Measurements from ENCODE around the gene PPP1CB. TPM values are rescaled to one million over a fixed set of nuclear protein-coding genes. Genes with fewer than 3 reads are reported as not detected.

Gene PPP1CB
- total RNA-seq: 100 to 1,000 TPM in 3 of 4 donors, 10 to 100 TPM in 1; 99.9 to 151 (median 119) TPM

DNA sequence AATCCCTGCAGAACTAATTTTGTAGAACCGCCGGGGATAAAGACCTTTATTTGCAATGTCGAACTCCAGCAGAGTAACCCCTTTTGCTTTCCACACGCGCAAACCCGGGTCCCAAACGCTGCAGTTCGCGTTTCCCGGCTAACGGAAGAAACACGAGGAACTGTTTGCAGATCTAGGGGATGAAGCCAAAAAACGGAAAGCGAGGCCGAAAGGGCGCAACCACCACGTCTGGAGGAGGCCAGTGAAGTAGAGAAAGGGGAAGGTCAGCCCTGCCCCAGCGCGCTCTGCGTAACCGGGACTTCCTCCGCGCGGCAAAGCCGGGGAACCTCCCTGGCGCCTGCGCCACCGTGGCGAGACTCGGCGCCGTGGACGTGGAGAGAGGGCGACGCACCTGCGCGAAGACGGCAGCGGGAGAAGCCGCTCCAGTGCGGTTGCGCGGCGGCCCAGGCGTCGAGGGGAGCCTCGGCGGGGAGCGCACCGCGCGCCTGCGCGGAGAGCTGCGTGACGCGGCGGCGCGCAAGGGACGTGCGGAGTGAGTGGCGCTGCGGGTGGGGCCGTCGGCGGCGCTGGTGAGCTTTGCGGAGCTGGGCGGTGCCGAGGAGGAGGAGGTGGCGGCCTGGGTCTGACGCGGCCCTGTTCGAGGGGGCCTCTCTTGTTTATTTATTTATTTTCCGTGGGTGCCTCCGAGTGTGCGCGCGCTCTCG is at the start of gene PPP1CB:
TSS of gene PPP1CB (plus strand) at position 579 of the 704 bp plus-strand sequence. CDS start 295 bp downstream, outside the sequence.
- peak; percentile 94 to 99 for DNase-seq (ENCODE audit: low spot score in 2 of 2)
- no peak for TF ChIP-seq POLR2A (IDR thresholded peaks at IDR 0.05)
- TF ChIP-seq, protein P1, sequence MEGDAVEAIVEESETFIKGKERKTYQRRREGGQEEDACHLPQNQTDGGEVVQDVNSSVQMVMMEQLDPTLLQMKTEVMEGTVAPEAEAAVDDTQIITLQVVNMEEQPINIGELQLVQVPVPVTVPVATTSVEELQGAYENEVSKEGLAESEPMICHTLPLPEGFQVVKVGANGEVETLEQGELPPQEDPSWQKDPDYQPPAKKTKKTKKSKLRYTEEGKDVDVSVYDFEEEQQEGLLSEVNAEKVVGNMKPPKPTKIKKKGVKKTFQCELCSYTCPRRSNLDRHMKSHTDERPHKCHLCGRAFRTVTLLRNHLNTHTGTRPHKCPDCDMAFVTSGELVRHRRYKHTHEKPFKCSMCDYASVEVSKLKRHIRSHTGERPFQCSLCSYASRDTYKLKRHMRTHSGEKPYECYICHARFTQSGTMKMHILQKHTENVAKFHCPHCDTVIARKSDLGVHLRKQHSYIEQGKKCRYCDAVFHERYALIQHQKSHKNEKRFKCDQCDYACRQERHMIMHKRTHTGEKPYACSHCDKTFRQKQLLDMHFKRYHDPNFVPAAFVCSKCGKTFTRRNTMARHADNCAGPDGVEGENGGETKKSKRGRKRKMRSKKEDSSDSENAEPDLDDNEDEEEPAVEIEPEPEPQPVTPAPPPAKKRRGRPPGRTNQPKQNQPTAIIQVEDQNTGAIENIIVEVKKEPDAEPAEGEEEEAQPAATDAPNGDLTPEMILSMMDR (IDR thresholded peaks at IDR 0.05): peak in 1 of 3 donors; percentile 23
- 0 to 1% methylated on average over 54 to 62 of the region's 81 CpGs for WGBS, 2 donors
- H3K4me3 ChIP-seq (ENCODE audit: low read depth, poor library complexity, severe bottlenecking): peak within 1 kb of the TSS; percentile 99
- intact Hi-C loops (cut with DNase I; ENCODE audit: low total_unique reads): loop anchor here (10.0 kb wide), 1 partner anchor 157 kb away; no protein-coding TSS in a partner anchor

DNA sequence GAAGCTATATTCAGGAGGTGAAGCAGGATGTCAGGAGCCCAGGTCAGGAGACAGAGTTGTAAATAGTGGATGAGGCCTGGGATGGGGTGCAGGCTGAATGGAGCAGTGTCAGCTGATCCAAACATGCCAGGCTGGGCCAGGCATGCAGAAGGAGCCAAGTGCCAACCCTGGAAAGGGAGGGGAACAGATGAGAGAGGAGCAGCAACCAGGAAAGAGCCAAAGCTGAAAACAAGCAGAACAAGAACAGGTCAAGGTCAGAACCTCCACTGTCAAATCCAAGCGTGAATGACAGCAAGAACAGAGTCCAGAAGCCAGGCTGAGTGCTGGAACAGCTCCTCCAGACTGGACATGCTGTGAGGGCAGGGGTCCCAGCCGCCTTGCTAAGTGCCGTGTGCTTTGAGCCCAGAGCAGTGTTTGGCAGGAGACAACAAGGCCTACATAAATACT is 49.2 kb upstream of the PPP1CB start:
- peak in 1 of 2 donors; percentile 46 for DNase-seq (ENCODE audit: low spot score in 2 of 2)
- no peak overlapping the region for H3K4me3 ChIP-seq (ENCODE audit: low read depth, poor library complexity, severe bottlenecking)
- TF ChIP-seq, protein P1 (IDR thresholded peaks at IDR 0.05): no peak
- no peak for TF ChIP-seq POLR2A (IDR thresholded peaks at IDR 0.05)
- intact Hi-C loops (cut with DNase I; ENCODE audit: low total_unique reads): no loop called here
- WGBS, 2 donors: 51 to 54% methylated on average over 3 of the region's 3 CpGs

DNA sequence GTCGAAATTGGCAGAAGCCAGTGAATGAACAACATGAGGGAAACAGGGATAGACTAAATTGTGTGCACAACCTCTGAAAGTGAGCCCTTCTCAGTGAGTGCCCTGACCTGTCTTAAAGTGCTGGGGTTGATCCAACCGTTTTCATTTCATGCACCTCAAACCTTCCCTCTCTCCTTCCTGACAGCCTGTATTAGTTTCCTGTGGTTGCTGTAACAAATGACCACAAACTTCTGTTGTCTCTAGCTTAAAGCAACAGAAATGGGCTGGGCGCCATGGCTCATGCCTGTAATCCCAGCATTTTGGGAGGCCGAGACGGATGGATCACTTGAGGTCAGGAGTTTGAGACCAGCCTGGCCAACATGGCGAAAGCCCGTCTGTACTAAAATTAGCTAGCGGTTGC is 48.8 kb upstream of the PPP1CB start:
- WGBS, 2 donors: 85 to 86% methylated on average over 8 of the region's 8 CpGs
- TF ChIP-seq POLR2A (IDR thresholded peaks at IDR 0.05): no peak
- TF ChIP-seq, protein P1 (IDR thresholded peaks at IDR 0.05): no peak
- intact Hi-C loops (cut with DNase I; ENCODE audit: low total_unique reads): no loop called here
- no peak overlapping the region for H3K4me3 ChIP-seq (ENCODE audit: low read depth, poor library complexity, severe bottlenecking)
- no peak for DNase-seq (ENCODE audit: low spot score in 2 of 2)

DNA sequence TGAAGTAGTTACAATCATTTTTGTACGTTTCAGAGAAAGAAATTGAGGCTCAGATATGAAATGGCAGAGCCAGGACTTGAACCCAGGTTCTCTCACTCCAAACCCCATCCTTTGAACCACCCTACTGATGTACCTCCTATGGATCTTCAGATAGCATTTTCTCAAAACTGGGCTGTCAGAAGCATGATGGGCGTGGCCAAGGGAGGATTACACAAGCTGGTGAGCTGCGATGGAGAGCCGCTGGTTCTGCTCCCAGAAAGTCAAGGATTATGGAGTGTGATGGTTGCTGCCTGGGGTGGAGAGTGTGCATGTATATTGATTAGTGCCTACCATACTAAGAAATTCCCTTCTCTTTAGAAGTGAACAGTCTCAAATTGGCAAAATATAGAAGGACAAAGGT is 47.0 kb upstream of the PPP1CB start:
- DNase-seq (ENCODE audit: low spot score in 2 of 2): no peak
- intact Hi-C loops (cut with DNase I; ENCODE audit: low total_unique reads): no loop called here
- no peak for TF ChIP-seq POLR2A (IDR thresholded peaks at IDR 0.05)
- TF ChIP-seq, protein P1 (IDR thresholded peaks at IDR 0.05): no peak
- 80 to 93% methylated on average over 4 of the region's 4 CpGs for WGBS, 2 donors
- no peak overlapping the region for H3K4me3 ChIP-seq (ENCODE audit: low read depth, poor library complexity, severe bottlenecking)

DNA sequence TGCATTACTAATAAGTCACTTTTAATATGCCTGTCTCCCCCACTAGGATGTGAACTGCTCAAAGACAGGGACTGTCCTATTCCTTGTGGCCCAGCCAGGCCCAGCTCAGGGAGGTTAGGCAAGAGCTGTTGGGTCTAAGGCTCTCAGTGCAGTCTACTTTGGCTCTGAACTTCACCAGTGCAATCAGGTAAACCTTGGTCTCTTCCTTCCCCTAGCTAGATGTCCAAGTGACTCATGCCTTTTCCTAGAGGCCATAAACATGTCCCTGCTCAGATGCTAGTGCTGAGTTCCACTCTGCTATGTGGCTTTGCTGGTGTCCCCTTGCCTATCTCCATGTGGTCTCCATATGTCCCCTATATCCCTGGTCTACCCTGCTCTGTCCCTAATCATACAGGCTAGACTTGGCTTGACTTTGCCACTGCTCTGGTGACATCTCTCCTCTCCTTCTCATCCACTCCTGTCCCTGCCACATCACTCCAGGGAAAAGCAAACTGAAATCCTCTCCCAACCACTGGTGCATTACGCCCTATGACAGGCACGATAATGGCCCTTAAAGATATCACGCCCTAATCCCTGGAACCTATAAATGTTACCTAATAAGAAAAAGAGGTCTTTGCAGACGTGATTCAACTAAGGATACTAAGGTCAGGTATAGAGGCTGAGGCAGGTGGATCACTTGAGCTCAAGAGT is 45.7 kb upstream of the PPP1CB start:
- TF ChIP-seq, protein P1 (IDR thresholded peaks at IDR 0.05): no peak
- TF ChIP-seq POLR2A (IDR thresholded peaks at IDR 0.05): no peak
- intact Hi-C loops (cut with DNase I; ENCODE audit: low total_unique reads): no loop called here
- DNase-seq (ENCODE audit: low spot score in 2 of 2): no peak
- H3K4me3 ChIP-seq (ENCODE audit: low read depth, poor library complexity, severe bottlenecking): no peak overlapping the region
- 90% methylated on average over 4 of the region's 4 CpGs for WGBS, 2 donors
